Measurements from ENCODE around the gene CACNA2D3.

CACNA2D3 gene

GRCh38 chr3:55012091-55012490, 889.7 kb downstream of the CACNA2D3 start:
- no peak for DNase-seq (ENCODE audit: low read depth, low spot score)
- TF ChIP-seq CTCF (IDR thresholded peaks at IDR 0.05; ENCODE audit: low read depth, low read length): no peak
- no peak overlapping the region for H3K4me3 ChIP-seq (ENCODE audit: low read depth, low read length)
- in situ Hi-C loops (cut with HindIII; ENCODE audit: low sequenced_read_pairs): no loop called here

GRCh38 chr3:55013145-55013925, 891.0 kb downstream of the CACNA2D3 start:
- in situ Hi-C loops (cut with HindIII; ENCODE audit: low sequenced_read_pairs): no loop called here
- TF ChIP-seq CTCF (IDR thresholded peaks at IDR 0.05; ENCODE audit: low read depth, low read length): peak; percentile 28
- peak; percentile 55 for DNase-seq (ENCODE audit: low read depth, low spot score)
- no peak overlapping the region for H3K4me3 ChIP-seq (ENCODE audit: low read depth, low read length)

- peak; percentile 42 for DNase-seq (ENCODE audit: low read depth, low spot score)
- in situ Hi-C loops (cut with HindIII; ENCODE audit: low sequenced_read_pairs): no loop called here
- TF ChIP-seq CTCF (IDR thresholded peaks at IDR 0.05; ENCODE audit: low read depth, low read length): no peak
Observed at GRCh38 chr3:55014081-55014480, 891.7 kb downstream of the CACNA2D3 start.

GRCh38 chr3:55014906-55015305, 892.6 kb downstream of the CACNA2D3 start:
- no peak overlapping the region for H3K4me3 ChIP-seq (ENCODE audit: low read depth, low read length)
- DNase-seq (ENCODE audit: low read depth, low spot score): no peak
- in situ Hi-C loops (cut with HindIII; ENCODE audit: low sequenced_read_pairs): no loop called here
- TF ChIP-seq CTCF (IDR thresholded peaks at IDR 0.05; ENCODE audit: low read depth, low read length): no peak

More at GRCh38 chr3:55014081-55014480, 891.7 kb downstream of the CACNA2D3 start:
- no peak overlapping the region for H3K4me3 ChIP-seq (ENCODE audit: low read depth, low read length)

GRCh38 chr3:55017876-55018275, 895.5 kb downstream of the CACNA2D3 start:
- no peak for DNase-seq (ENCODE audit: low read depth, low spot score)
- H3K4me3 ChIP-seq (ENCODE audit: low read depth, low read length): no peak overlapping the region
- no peak for TF ChIP-seq CTCF (IDR thresholded peaks at IDR 0.05; ENCODE audit: low read depth, low read length)
- in situ Hi-C loops (cut with HindIII; ENCODE audit: low sequenced_read_pairs): no loop called here

- TF ChIP-seq CTCF (IDR thresholded peaks at IDR 0.05; ENCODE audit: low read depth, low read length): no peak
- in situ Hi-C loops (cut with HindIII; ENCODE audit: low sequenced_read_pairs): no loop called here
- no peak overlapping the region for H3K4me3 ChIP-seq (ENCODE audit: low read depth, low read length)
- DNase-seq (ENCODE audit: low read depth, low spot score): peak; percentile 23
Observed at GRCh38 chr3:55030938-55031337, 908.6 kb downstream of the CACNA2D3 start.
